Measurements from ENCODE around the gene RALY.
"Not testable (repeated sequence)": the region's sequence is repeated elsewhere in the genome, so short reads cannot be mapped to it uniquely, and the experiment has no call there.

Gene RALY

GRCh38 chr20:34109442-34109841 is 115.7 kb downstream of the RALY start:
- no peak for DNase-seq

- DNase-seq: no peak
Observed at GRCh38 chr20:34110025-34110744, 116.5 kb downstream of the RALY start.

- DNase-seq: no peak
Observed at GRCh38 chr20:34110745-34111641, 117.3 kb downstream of the RALY start.

- peak; percentile 97 for DNase-seq
Observed at GRCh38 chr20:34111702-34112599, 118.2 kb downstream of the RALY start, which contains the start of gene EIF2S2. EIF2S2 (minus strand) TSS chr20:34112243; CDS start chr20:34112110, 133 bp downstream.

GRCh38 chr20:34112600-34113101 is 118.9 kb downstream of the RALY start:
- DNase-seq: peak; percentile 88

- no peak for DNase-seq
Observed at GRCh38 chr20:34114809-34115208, 121.1 kb downstream of the RALY start.

- DNase-seq: no peak
Observed at GRCh38 chr20:34115232-34115631, 121.5 kb downstream of the RALY start.

GRCh38 chr20:34120213-34120612 is 126.5 kb downstream of the RALY start:
- no peak for DNase-seq

GRCh38 chr20:34122274-34122980 is 128.7 kb downstream of the RALY start:
- no peak for DNase-seq

- no peak for DNase-seq
Observed at GRCh38 chr20:34123309-34123708, 129.6 kb downstream of the RALY start.

- no peak for DNase-seq
Observed at GRCh38 chr20:34124469-34125249, 130.9 kb downstream of the RALY start.

GRCh38 chr20:34127792-34128191 is 134.1 kb downstream of the RALY start:
- no peak for DNase-seq

GRCh38 chr20:34129518-34130162 is 135.9 kb downstream of the RALY start:
- DNase-seq: peak; percentile 56

GRCh38 chr20:34131491-34131890 is 137.8 kb downstream of the RALY start:
- DNase-seq: no peak

- not testable (repeated sequence) for DNase-seq
Observed at GRCh38 chr20:34132491-34132890, 138.8 kb downstream of the RALY start.

GRCh38 chr20:34132943-34133342 is 139.2 kb downstream of the RALY start:
- not testable (repeated sequence) for DNase-seq

- DNase-seq: not testable (repeated sequence)
Observed at GRCh38 chr20:34133365-34133860, 139.7 kb downstream of the RALY start.

Measured in right kidney (tissue), 1 donor.